Activated naive CD8-positive, alpha-beta T cell treated with anti-CD3 and anti-CD28 coated beads, Interleukin-2, amount 50 U/mL, for 16 hours (primary cell): ENCODE measurements around the gene PDRG1.
"Not testable (repeated sequence)": the region's sequence is repeated elsewhere in the genome, so short reads cannot be mapped to it uniquely, and the experiment has no call there.

Experiments
- DNase-seq: peaks from one replicate; pipeline ENCODE4 v3.0.0-alpha.2; 2020; ENCODE audit warnings: low read depth, low spot score

The PDRG1 gene

DNA sequence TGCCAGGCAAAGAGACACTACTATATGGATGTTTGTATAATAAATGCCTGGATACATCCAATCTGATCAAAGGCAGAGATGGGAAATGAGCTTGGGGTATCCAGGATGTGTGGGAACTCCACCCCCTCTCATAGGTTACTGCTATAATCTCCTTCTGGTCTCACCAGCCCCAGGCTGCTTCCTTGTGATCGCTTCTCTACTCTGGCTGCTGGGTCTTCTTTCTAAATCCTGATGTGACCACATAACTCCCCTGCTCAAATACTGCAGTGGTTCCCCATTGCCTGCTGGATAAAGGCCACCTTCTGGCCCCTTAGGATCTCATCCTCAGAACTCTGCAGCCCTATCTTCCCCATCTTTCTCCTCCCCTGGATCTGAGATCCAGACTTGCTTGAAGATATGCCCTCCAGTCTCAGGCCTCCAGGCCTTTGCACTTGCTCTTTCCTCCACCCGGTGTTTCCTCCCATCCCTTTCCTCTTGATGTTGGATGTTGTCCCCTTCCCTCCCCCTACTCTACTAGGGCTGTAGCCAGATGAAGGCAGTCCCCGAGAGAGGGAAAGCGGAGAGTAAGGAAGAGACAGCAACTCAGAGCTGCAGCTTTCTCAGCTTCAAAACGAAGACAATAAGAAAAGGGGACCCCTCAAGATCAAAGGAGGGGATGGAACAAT, 15.3 kb upstream of the PDRG1 start:
- no peak for DNase-seq

DNA sequence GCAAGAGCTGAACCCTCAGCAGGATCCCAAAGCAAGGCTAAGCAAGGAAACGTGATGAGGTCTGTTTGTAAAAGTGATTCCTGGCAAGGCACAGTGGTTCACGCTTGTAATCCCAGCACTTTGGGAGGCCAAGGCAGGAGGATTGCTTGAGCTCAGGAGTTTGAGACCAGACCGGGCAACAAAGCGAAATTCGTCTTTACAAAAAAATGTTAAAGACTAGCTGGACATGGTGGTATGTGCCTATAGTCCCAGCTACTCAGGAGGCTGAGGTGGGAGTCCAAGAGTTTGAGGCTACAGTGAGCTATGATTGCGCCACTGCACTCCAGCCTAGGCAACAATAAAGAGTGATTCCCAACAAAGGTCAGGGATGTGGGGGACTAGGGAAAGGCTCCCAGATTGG, 12.0 kb upstream of the PDRG1 start:
- no peak for DNase-seq

DNA sequence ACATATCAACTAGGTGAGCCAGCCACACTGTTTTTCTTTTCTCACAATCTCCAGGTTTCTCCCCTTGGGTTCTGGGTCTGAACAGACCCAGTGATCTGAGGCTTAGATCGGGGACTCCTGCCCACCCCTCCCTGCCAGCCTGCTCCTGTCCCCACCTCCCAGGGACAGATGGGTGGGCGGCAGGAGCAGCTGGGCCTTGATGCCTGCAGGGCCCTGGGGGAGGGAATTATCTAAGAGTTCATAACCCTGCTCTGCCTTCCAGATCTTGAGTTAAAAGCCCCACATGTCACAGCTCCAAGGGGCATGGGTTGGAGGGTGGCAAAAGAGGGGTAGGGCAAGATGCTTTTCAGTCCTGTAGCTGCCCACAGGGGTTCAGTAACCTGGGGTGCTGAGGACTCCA, 10.9 kb upstream of the PDRG1 start:
- DNase-seq: no peak

DNA sequence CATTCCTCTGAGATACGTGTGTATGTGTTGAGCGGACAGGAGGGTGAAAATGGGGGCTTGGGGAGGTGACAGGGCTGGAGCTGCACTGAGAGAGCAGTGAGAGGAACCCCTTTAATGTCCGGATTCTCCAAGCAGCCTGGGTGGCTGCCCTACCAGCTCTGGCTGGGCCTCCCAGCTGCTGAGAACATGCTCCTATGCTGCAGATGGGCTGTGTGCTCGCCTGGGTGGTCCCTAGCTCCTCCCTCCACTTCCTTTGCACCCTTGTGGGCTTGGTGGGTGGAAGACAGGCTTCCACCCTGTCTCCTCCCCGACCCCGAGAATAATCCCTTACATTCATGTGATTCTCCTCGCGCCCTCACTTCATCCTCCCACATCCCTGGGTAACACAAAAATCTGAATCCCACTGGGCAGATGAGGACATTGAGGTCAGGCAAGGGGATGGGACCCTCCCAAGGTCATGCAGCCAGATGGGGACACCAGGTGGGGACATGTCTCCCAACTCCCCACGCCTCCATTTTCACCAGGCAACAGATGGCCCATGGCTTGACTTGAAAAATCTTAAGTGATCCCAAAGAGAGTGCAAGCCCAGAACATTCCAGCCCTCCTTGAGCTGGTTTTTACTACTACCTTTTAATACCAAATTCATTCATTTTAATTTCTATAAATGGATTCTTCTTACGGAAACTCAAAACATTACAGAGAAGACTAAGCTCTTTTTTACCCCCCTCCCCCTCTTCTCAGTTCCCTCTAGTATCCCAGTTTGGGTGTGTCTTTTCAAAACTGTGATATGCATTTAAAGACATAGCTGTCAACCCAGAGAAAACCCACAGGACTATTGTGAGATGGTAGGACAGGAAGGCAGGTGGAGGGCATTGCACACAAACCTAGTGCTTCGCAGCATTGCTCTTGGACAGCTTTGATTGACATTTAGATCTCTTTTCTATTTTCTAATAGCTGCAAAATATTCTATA, 5.0 kb upstream of the PDRG1 start:
- no peak for DNase-seq

DNA sequence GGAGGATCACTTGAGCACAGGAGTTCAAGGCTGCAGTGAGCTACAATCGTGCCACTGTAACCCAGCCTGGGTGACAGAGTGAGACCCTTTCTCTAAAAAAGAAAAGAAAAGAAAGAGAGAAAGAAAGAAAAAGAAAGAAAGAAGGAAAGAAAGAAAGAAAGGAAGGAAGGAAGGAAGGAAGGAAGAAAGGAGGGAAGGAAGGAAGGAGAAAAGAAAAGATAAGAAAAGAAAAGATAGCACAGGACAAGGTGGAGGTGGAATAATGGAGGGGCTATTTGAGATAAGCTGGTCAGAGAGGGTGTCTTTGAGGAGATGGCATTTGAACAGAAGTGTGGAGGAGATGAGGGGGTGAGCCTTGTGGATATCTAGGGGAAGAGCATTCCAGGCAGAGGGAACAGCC, 2.7 kb upstream of the PDRG1 start:
- no peak for DNase-seq

DNA sequence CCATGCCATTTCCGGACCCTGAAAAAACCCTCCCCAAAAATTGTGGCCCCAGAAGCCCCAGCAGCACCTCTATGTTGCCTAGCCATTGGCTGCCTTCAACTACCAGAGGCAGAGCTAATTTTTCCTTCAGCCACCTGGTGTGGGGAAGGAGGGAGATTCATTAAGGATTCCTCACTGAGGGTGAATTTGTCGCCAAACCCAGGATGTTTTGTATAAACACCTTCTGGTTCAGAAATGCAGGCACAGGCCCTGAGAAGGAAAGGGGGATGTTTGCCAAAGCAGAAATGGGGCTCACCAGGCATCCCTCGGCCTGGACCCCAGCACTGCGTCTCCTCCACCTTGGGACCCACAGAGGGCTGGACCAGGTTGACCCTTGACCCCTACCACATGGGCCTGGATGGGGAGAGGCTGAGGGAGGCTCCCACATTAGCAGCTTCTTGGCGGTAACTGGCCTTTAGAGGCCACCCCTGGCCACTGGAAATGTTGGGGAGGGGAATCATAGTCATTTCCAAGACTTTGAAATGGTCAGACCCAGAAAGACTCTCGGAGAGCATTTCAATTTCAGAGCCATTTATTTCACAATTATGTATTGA, 1.8 kb upstream of the PDRG1 start:
- DNase-seq: no peak

DNA sequence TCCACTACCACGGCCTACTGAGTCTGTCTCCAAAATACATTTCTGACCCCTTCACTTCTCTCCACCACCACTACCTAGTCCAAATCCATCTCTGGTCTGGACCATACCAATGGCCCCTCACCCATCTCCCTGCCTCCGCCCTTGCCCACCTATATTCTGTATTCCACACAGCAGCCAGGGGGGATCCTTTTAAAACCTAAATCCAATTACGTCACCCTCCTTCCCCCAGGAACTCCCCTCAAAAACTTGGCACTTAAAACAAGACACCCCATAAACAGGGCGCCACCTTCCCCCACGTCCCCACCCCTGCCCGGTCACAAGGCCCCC, 680 bp downstream of the PDRG1 start:
- DNase-seq: no peak

DNA sequence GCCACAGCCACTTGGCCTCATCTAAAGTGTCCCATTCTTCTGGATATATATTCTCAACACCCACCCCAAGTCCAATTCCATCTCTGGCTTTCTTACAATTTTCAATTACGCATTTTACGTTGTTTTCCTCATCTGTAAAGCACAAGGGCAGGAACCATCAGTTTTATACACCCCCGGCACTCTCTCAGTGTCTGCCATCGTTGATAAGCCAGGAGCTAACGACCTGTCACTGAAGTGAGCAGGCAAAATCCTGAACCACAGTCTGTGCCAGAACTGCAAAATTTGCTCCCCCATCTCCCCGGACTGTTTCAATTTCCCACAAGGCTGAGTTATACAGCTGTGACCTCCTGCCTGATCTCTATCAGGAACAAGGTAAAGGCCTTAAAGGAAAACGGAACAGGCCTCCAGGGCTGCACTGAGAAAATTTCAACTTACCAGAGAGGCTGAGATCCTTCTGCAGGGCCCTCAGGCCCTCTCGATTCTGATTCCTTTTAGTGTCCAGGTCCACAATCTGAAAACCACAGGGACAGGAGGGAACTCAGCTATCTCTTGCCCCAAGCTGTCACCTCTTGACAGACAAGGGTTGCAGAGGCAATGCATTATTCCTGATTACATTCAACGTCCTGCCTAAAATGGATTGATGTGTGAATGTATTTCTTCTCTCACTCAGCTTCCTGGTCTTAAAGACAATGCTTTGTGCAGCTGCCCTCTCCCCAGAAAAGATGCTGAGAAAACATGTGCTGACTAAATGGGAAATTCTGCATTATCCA, 1.8 kb downstream of the PDRG1 start:
- DNase-seq: no peak

DNA sequence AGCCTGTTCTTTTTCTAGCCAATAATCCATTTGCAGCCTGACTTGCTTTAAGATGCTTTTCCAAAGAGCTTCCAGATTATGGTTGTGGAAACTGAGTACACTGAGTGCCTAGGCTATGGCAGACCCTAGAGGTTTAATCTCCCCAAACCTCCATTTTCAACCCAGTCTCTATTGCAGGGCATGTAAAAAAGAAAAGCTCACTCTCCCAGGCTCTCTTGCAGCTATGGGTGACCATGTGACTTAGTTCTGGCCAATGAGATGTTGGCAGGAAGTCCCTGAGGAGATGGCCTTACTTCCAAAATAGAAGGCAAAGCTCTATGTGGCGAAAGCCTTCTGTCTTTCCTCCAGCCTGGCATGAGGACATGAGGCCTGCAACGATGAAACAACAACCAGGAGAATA, 3.8 kb downstream of the PDRG1 start:
- no peak for DNase-seq

DNA sequence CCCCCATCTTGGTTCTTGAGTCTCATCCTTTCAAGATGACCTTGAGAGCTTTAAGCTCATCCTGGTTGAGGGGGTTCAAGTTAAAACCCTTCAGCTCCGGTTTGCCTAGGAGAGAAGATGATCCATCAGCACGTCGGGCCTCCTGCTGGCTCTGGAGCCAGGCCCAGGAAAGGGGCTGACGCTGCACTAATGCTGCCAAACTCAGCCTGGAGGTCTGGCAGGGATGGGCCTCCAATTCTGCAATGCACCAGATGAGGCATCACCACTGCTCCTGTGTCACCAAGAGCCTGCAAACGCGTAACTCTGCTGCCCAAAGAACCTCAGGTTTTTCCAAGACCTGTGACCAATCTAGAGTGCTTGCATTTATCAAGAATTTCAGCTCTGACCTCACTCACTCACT, 6.1 kb downstream of the PDRG1 start:
- DNase-seq: no peak

DNA sequence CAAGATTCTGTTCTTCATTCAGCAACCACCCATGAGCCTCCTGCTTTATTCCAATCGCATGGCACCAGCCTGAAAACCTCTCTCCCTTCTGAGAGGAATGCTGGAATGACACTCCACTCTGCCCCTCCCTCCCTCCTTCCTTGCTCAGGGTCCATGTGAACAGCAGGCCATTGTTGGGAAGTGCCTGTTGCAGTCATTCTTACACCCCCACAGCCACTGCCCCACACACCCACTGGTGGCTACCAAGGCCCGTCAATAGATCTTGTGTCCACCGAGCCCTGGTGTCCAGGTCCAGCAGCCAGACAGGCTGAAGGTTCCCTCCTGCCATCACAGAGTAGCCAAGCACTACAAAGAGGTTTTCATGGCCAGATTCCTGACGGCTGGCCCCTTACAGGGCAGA, 6.5 kb downstream of the PDRG1 start:
- DNase-seq: no peak

DNA sequence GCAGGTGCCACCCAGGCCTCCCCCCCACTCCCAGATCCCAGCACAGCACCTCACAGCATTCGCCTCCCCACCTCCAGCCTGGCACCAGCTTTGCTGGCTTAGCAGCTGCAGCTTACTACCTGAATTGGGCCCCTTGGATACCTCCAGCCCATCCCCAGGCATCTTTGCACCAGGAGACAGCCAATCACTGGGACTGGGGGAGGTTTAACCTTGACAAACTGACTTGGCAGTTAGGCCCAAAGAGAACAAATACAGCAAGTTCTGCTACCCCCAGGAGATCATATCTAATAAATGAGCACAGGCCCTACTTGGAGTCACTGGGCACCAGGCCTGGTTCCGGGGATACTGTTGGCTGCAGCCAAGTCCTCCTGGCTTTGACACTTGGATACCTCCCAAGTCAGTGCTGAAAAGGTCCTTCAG, 8.8 kb downstream of the PDRG1 start:
- no peak for DNase-seq

DNA sequence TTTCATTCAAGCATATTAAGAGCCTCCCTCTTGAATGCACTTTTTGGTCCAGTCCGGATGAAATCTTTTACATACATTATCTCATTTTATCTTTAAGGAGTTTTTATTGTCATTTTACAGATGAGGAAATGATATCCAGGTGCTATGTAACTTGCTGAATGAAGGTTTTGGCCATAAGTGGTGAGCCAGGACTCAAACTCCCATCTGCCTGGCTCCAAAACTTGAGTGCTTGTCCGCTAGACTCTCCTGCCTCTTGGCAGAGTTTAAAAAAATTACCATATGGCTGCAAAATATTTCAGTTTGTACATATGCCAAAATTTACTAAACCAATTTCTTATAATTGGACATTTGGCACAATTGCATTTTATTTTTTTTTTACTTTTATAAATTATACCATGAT, 12.2 kb downstream of the PDRG1 start:
- DNase-seq: no peak

DNA sequence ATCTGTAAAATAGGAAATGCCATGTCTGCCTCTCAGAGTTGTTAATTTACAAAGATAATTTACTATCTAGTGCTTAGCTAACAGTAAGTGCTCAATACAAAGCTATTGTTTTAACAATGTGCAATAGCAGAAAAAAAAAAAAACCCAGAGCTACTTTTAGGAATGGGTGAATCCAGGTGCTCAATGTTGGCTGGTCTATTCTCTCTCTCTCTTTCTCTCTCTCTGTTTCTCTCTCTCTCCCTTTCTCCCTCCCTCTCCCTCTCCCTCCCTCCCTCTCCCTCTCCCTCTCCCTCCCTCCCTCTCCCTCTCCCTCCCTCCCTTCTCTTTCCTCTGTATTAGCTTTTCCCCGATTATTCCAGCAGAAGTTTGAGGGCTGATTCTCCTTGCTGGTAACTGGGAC, 14.0 kb downstream of the PDRG1 start:
- DNase-seq: no peak

DNA sequence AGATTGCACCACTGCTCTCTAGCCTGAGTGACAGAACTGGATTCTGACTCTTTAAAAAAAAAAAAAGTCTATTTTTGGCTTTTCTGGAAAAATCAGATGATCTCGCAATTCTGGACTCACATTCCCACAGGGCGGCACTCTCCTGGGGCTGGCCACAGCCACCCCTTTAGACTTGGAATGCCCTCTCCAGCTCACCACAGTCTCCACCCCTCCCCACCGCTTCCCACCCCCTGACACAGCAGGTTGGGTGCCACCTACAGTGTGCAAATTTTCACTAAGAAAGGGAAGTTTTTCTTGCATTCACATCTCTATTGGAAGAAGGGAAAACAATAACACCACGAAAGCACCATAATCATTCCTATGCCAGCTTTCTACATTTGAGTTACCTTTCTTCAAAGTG, 15.4 kb downstream of the PDRG1 start:
- no peak for DNase-seq

DNA sequence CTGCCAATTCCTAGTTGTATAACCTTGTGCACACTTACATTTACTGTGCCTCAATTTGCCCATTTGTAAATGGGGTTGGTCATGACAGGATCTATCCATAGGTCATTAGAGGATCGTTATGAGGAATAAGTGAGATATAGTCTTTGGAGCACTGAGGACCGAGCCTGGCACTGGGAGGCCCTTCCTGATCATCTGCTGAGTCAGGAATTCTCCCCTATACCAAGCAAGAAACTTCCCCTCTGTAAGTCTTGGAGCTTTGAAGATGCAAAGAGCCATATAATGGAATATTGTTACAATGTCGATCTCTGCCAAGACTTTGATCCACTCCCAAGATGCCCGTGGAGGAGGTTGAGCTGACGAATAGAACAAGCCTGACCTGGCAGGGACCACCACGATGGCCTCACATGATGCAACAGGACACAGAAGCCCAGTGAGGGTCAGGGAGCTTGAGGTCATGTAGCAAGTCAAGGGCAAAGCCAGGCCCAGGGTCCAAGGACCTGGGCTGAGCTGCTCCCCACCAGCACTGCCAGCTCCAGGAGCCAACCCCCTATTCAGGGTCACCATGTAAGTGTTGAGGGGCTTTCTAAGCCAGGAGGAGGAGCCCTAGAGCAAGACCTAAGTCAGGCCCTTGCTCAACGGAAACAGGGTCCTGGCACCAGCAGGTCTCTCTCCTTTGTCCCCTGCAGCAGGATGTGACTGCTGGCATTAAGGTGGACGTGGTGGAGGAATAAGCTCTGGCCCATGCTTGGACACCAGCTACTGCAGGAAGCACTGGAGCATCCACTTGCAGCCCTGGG, 16.7 kb downstream of the PDRG1 start:
- DNase-seq: no peak

DNA sequence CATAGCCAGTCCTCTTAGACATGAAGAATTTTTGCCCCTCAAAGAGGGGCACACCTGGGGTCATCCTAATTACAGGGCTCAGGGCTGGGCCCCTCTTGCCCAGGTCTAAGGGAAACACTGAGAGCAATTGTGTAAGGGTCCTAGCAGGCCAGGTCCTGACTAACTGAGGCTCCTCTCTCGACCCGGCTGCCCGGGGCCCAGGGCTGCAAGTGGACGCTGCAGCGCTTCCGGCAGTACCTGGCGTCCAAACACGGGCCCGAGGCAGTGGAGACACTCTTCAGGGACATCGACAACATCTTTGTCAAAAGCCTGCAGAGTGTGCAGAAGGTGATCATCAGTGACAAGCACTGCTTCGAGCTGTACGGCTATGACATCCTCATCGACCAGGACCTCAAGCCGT, 17.4 kb downstream of the PDRG1 start:
- DNase-seq: no peak

DNA sequence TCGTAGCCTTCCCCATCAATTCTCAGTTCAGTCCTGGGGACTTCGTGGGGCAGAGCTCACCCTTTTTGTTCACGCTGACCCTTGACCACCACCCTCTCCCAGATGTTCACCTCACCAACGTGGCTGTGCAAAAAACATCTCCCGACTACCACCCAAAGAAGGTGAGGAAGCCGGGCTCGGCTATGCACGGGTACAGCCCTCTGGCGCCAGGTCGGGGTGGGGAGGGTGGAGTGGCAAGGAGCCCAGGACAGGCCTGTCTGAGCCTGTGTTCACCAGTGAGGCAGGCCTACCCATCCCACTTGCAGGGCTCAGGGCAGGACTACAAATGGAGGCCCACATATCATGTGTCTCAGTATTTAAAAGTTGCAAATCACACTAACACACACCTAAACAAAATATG, 18.1 kb downstream of the PDRG1 start:
- DNase-seq: no peak

DNA sequence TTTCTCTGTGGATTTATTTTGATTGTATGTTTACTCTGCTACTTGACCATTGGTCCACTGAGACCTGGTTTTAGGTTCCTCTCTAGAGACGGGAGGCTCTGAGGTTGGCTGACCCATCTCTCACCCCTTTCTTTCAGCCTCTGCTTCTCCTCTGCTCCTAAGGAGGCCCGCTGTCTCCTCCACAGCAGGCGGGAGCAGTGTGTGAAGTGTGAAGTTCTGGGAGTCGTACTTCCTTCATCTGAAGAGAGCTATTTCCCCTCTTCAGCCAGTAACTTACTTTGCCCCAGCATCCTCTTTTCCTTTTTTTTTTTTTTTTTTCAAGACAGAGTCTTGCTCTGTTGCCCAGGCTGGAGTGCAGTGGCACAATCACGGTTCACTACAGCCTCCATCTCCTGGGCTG, 21.1 kb downstream of the PDRG1 start:
- DNase-seq: no peak

DNA sequence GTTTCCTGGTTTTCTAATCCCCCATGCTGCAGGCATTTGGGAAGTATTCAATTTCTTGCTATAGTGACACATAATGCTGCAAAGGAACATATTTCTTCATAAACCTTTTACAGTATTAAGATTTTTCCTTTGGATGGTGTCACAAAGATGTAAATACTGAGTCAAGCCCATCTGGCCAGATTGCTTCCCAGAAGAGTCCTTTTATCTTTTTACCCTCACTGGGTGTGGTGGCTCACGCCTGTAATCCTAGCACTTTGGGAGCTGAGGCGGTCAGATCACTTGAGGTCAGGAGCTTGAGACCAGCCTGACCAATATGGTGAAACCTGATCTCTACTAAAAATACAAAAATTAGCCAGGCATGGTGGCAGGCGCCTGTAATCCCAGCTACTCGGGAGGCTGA, 22.2 kb downstream of the PDRG1 start:
- DNase-seq: not testable (repeated sequence)

DNA sequence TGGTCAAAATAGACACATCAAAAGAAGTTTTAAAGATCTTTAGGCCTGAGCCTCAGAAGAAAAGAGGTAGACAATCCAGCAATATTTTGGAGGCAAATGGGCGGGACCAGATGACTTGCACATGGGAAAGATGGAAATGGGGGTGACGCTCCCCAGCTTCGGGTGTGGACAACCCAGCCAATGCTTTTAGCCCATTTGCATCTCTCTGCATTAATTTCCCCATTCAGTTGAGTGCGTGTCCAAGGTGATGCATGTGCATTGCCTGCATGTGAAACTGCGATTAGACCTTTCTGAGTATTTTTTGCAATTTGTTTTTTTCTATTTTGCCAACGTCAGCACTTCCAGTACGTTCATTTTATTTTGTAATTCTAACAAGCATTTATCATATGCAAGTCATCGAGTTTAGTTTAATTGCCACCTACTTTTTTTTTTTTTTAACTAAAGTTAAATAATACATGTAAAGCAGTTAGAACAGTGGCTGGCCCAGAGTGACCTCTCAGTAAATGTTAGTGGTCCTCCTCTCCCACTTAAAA, 24.2 kb downstream of the PDRG1 start:
- DNase-seq: no peak
